B cell (primary cell): ENCODE data around the gene NAA15.
A peak's percentile ranks its signal among the peaks of the same experiment; 100 is the strongest.

ENCODE experiments used
- CTCF ChIP-seq: fragments of 200-600 bp; IDR thresholded peaks from one replicate; pipeline ENCODE4 v1.8.0; 2022; ENCODE audit warnings: antibody characterized with exemption, mild to moderate bottlenecking
- EZH2 ChIP-seq: IDR thresholded peaks from 2 replicates; pipeline ENCODE4 v1.6.1; 2012; ENCODE audit warnings: borderline replicate concordance, low read depth, mild to moderate bottlenecking, moderate library complexity, low read length; ENCODE audit not compliant: insufficient read depth, poor library complexity, severe bottlenecking

- TF ChIP-seq CTCF (peak; percentile 42), EZH2 (no peak)
These were observed 152.2 kb downstream of the NAA15 start for GRCh38 chr4:139453371-139454110.
